Neural cell (in vitro differentiated cells): ENCODE data around the gene OSBPL5. TPM values are rescaled to one million over a fixed set of nuclear protein-coding genes. Genes with fewer than 3 reads are reported as not detected.
A peak's percentile ranks its signal among the peaks of the same experiment; 100 is the strongest.

Experiments used
- H2AFZ ChIP-seq: fragments of 200-600, 300-800 bp; sonication (generic), shearing (Covaris generic); 2 replicates; pipeline ENCODE4 v1.6.0; 2014; ENCODE audit warnings: low read depth, mild to moderate bottlenecking, antibody characterized with exemption, low read length, moderate library complexity
- H3F3A ChIP-seq: fragments of 200-600 bp; shearing (Covaris generic); 2 replicates; pipeline ENCODE4 v1.6.1; 2016; ENCODE audit warnings: mild to moderate bottlenecking, moderate library complexity, mixed read lengths, antibody characterized with exemption, low read length; ENCODE audit not compliant: insufficient read depth, poor library complexity, severe bottlenecking
- H3K27ac ChIP-seq: fragments of 200-600, 300-800 bp; sonication (generic), shearing (Covaris generic); 2 replicates; pipeline ENCODE4 v1.5.1; 2014; ENCODE audit warnings: mild to moderate bottlenecking, low read length, moderate library complexity
- H3K27me3 ChIP-seq: fragments of 300-800, 200-600 bp; sonication (generic), shearing (Covaris generic); 2 replicates; pipeline ENCODE4 v1.6.0; 2014; ENCODE audit warnings: mild to moderate bottlenecking, low read depth, low read length, moderate library complexity; ENCODE audit not compliant: insufficient read depth
- H3K36me3 ChIP-seq: fragments of 300-800, 200-600 bp; sonication (generic), shearing (Covaris generic); 2 replicates; pipeline ENCODE4 v1.5.1; 2014; ENCODE audit warnings: mild to moderate bottlenecking, antibody characterized with exemption, low read length, moderate library complexity; ENCODE audit not compliant: insufficient read depth
- H3K4me2 ChIP-seq: fragments of 300-800, 200-600 bp; sonication (generic), shearing (Covaris generic); 2 replicates; pipeline ENCODE4 v1.6.0; 2014; ENCODE audit warnings: mild to moderate bottlenecking, low read length
- H3K4me3 ChIP-seq: fragments of 300-800, 200-600 bp; sonication (generic), shearing (Covaris generic); 2 replicates; pipeline ENCODE4 v1.5.1; 2014; ENCODE audit warnings: mild to moderate bottlenecking, low read length, moderate library complexity
- H3K79me2 ChIP-seq: fragments of 200-600 bp; shearing (Covaris generic); replicated peaks from 2 replicates; pipeline ENCODE4 v1.6.0; 2014; ENCODE audit warnings: mild to moderate bottlenecking, low read length, moderate library complexity; ENCODE audit not compliant: insufficient read depth
- H3K9ac ChIP-seq: fragments of 300-800, 200-600 bp; sonication (generic), shearing (Covaris generic); 2 replicates; pipeline ENCODE4 v1.6.1; 2016; ENCODE audit warnings: mild to moderate bottlenecking, low read length, mixed read lengths
- H3K9me2 ChIP-seq: fragments of 200-600 bp; shearing (Covaris generic); 2 replicates; pipeline ENCODE4 v1.6.1; 2016; ENCODE audit warnings: mild to moderate bottlenecking, low read length, mixed read lengths; ENCODE audit not compliant: insufficient read depth
- H3K9me3 ChIP-seq: fragments of 200-600, 300-800 bp; sonication (generic), shearing (Covaris generic); 2 replicates; pipeline ENCODE4 v1.6.1; 2016; ENCODE audit warnings: mild to moderate bottlenecking, mixed run types, low read length, moderate library complexity, mixed read lengths
- H4K20me1 ChIP-seq: fragments of 200-600 bp; shearing (Covaris generic); 2 replicates; pipeline ENCODE4 v1.6.1; 2016; ENCODE audit warnings: mild to moderate bottlenecking, mixed run types; ENCODE audit not compliant: insufficient read depth
- EP300 ChIP-seq: fragments of 450-650 bp; conservative IDR thresholded peaks from 2 replicates; pipeline ENCODE4 v1.6.1; 2014; ENCODE audit warnings: antibody characterized with exemption, mild to moderate bottlenecking, moderate library complexity; ENCODE audit not compliant: poor library complexity, severe bottlenecking
- EZH2 ChIP-seq: fragments of 200-600, 300-800 bp; shearing (Covaris generic), sonication (generic); IDR thresholded peaks from 2 replicates; pipeline ENCODE4 v1.6.1; 2014; ENCODE audit warnings: antibody characterized with exemption, low read length, borderline replicate concordance, mild to moderate bottlenecking; ENCODE audit not compliant: insufficient read depth, poor library complexity, severe bottlenecking
- MXI1 ChIP-seq: fragments of 450-650 bp; conservative IDR thresholded peaks from 2 replicates; pipeline ENCODE4 v1.6.1; 2014; ENCODE audit warnings: antibody characterized with exemption, mild to moderate bottlenecking; ENCODE audit not compliant: poor library complexity, severe bottlenecking
- POLR2AphosphoS5 ChIP-seq: IDR thresholded peaks from 2 replicates; pipeline ENCODE4 v1.6.1; 2012
- RAD21 ChIP-seq: fragments of 450-650 bp; conservative IDR thresholded peaks from 2 replicates; pipeline ENCODE4 v1.6.1; 2014; ENCODE audit warnings: antibody characterized with exemption, mild to moderate bottlenecking, moderate library complexity
- SMC3 ChIP-seq: fragments of 450-650 bp; conservative IDR thresholded peaks from 2 replicates; pipeline ENCODE4 v1.6.1; 2014; ENCODE audit warnings: antibody characterized with exemption, mild to moderate bottlenecking, moderate library complexity; ENCODE audit not compliant: poor library complexity
- TAF1 ChIP-seq: IDR thresholded peaks from 2 replicates; pipeline ENCODE4 v1.6.1; 2012; ENCODE audit warnings: low read depth
- polyA plus RNA-seq: library from polyadenylated mRNA; depleted of rRNA; stranded (reverse); fragments of >200 nt; gene quantifications from 2 replicates; pipeline ENCODE4 v1.2.3, GENCODE V29; 2014
- TF ChIP-seq, protein P1 (sequence below): fragments of 450-650 bp; IDR thresholded peaks from 2 replicates; pipeline ENCODE4 v1.5.1; 2014; ENCODE audit warnings: antibody characterized with exemption, mild to moderate bottlenecking, moderate library complexity; ENCODE audit not compliant: poor library complexity, severe bottlenecking
- TF ChIP-seq, protein P2 (sequence below): IDR thresholded peaks from 2 replicates; pipeline ENCODE4 v1.6.1; 2012; ENCODE audit warnings: borderline replicate concordance

The OSBPL5 gene
- polyA plus RNA-seq, 1 donor from 2014 or later = 49.1 TPM

DNA sequence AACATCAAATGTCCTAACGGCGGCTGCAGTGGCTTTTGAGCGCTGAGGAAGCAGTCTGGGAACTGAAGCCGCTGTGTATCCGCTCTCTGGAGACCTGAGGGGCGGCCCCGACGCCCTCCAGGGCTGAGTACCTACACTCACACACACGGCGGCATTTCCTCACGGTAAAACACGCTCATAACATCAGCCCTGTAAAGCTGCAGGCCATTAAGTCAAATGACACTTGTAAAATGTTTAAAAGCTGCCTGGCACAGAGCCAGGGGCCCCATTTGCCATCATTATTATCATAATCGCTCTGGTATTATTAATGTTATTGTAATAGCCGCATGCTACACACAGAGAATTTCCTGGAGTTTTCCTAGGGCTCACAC, 113.0 kb downstream of the OSBPL5 start:
- no peaks in the 10 kb centered on the region for H3K9me3 ChIP-seq
- H4K20me1 ChIP-seq = no peaks in the 10 kb centered on the region
- H3K9ac ChIP-seq = peak overlapping the region; percentile 37
- no peaks in the 10 kb centered on the region for H3K27me3 ChIP-seq
- H3K79me2 ChIP-seq = peaks cover 41% of the 10 kb centered on the region
- H3K4me3 ChIP-seq = peak overlapping the region; percentile 60
- H3K4me2 ChIP-seq = peak overlapping the region; percentile 61
- H3K36me3 ChIP-seq = no peaks in the 10 kb centered on the region
- H2AFZ ChIP-seq = no peak overlapping the region
- H3K27ac ChIP-seq = peak overlapping the region; percentile 62
- TF ChIP-seq EZH2 (no peak), MXI1 (peak; percentile 14), EP300 (no peak), SMC3 (no peak), TAF1 (no peak), POLR2AphosphoS5 (peak; percentile 41), RAD21 (no peak)
- TF ChIP-seq, protein P1, sequence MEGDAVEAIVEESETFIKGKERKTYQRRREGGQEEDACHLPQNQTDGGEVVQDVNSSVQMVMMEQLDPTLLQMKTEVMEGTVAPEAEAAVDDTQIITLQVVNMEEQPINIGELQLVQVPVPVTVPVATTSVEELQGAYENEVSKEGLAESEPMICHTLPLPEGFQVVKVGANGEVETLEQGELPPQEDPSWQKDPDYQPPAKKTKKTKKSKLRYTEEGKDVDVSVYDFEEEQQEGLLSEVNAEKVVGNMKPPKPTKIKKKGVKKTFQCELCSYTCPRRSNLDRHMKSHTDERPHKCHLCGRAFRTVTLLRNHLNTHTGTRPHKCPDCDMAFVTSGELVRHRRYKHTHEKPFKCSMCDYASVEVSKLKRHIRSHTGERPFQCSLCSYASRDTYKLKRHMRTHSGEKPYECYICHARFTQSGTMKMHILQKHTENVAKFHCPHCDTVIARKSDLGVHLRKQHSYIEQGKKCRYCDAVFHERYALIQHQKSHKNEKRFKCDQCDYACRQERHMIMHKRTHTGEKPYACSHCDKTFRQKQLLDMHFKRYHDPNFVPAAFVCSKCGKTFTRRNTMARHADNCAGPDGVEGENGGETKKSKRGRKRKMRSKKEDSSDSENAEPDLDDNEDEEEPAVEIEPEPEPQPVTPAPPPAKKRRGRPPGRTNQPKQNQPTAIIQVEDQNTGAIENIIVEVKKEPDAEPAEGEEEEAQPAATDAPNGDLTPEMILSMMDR = no peak
- TF ChIP-seq, protein P2, sequence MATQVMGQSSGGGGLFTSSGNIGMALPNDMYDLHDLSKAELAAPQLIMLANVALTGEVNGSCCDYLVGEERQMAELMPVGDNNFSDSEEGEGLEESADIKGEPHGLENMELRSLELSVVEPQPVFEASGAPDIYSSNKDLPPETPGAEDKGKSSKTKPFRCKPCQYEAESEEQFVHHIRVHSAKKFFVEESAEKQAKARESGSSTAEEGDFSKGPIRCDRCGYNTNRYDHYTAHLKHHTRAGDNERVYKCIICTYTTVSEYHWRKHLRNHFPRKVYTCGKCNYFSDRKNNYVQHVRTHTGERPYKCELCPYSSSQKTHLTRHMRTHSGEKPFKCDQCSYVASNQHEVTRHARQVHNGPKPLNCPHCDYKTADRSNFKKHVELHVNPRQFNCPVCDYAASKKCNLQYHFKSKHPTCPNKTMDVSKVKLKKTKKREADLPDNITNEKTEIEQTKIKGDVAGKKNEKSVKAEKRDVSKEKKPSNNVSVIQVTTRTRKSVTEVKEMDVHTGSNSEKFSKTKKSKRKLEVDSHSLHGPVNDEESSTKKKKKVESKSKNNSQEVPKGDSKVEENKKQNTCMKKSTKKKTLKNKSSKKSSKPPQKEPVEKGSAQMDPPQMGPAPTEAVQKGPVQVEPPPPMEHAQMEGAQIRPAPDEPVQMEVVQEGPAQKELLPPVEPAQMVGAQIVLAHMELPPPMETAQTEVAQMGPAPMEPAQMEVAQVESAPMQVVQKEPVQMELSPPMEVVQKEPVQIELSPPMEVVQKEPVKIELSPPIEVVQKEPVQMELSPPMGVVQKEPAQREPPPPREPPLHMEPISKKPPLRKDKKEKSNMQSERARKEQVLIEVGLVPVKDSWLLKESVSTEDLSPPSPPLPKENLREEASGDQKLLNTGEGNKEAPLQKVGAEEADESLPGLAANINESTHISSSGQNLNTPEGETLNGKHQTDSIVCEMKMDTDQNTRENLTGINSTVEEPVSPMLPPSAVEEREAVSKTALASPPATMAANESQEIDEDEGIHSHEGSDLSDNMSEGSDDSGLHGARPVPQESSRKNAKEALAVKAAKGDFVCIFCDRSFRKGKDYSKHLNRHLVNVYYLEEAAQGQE = no peak
- no peaks in the 10 kb centered on the region for H3F3A ChIP-seq
- H3K9me2 ChIP-seq = no peaks in the 10 kb centered on the region

DNA sequence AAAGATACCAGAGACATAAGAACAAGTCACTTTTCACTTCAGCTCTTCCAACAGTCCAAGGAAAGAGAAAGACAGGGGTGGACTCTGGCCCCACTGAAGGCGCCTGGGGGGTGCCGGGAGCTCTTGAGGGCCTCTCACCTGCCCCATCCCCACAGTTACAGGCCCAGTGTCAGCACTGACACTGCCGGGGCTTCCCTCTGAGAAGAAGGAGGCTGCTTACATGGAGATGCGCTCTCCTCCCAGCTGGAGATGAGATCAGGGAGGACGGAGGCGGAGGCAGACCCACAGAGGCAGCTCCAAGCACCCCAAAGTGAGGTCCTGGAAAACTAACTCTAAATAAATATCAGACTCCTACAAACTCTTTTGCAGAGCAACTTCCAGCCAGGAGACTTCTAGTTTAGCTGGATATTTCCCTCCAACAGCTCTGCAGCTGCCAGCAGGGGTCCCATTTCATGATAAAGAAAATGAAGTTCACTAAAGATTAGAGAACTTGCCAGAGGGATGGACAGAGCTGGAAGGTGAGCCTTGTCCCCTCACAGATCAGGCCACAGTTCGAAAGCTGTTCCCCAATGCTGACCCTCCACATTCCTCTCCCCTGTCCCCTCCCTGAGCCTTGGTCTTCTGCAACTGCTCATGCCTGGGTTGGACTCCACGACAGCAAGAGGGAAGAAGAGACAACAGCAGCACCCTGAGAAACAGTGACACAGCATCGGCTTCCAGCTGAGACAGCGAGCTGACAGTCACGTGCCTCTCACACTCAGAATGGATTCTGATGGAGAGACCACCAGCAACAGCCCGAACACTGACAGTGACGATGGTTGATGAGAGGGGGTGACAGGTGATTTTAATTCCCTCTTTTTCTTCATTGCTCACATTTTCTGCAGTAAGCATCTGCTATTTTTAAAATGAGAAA, 113.7 kb downstream of the OSBPL5 start:
- H3K4me3 ChIP-seq = peak overlapping the region; percentile 60

More for the DNA sequence above, 113.7 kb downstream of the OSBPL5 start:
- Histone ChIP-seq H3K9ac (peak overlapping the region; percentile 37), H3K4me2 (peak overlapping the region; percentile 61), H3K9me2 (no peaks in the 10 kb centered on the region), H3K27ac (peak overlapping the region; percentile 62), H2AFZ (no peak overlapping the region), H3K36me3 (no peaks in the 10 kb centered on the region), H4K20me1 (no peaks in the 10 kb centered on the region), H3F3A (no peaks in the 10 kb centered on the region), H3K27me3 (no peaks in the 10 kb centered on the region), H3K9me3 (no peaks in the 10 kb centered on the region), H3K79me2 (peaks cover 35% of the 10 kb centered on the region)
- TF ChIP-seq EZH2 = no peak
- no peak for TF ChIP-seq RAD21
- TF ChIP-seq EP300 = peak; percentile 69
- TF ChIP-seq, protein P1 = peak; percentile 41
- TF ChIP-seq MXI1 = peak; percentile 34
- TF ChIP-seq POLR2AphosphoS5 = no peak
- TF ChIP-seq TAF1 = no peak
- TF ChIP-seq, protein P2 = no peak
- TF ChIP-seq SMC3 = peak; percentile 27
